C4-2B (cell line): ENCODE measurements around the gene NMD3.
"Not testable (repeated sequence)": the region's sequence is repeated elsewhere in the genome, so short reads cannot be mapped to it uniquely, and the experiment has no call there.

Experiments
- H3K27ac ChIP-seq: fragments of 450-650 bp; 2 replicates; pipeline ENCODE4 v1.5.1; 2017
- ZFX ChIP-seq: fragments of 450-650 bp; IDR thresholded peaks from 2 replicates; pipeline ENCODE4 v1.6.1; 2017
- TF ChIP-seq, protein P1 (sequence below): fragments of 450-650 bp; conservative IDR thresholded peaks from 2 replicates; pipeline ENCODE4 v1.5.1; 2017; ENCODE audit warnings: mild to moderate bottlenecking

The NMD3 gene

DNA sequence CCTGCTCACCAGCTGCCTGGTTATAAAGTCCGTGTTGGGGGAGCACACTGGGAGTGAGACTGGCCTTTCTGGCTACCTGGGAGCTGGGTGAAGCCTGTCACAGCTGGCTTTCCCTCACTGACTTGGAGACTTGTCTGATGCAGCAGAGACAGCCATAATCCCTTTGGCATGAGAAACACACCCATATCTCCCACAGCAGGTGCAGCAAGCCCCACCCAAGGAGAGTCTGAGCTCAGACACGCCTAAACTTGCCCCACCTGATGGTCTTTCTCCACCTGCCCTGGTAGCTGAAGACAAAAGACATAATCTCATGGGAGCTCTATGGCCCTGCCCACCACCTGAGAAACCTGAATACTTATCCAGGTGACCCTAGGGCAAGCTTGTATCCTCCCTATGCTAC lies 54.8 kb downstream of the NMD3 start:
- TF ChIP-seq, protein P1, sequence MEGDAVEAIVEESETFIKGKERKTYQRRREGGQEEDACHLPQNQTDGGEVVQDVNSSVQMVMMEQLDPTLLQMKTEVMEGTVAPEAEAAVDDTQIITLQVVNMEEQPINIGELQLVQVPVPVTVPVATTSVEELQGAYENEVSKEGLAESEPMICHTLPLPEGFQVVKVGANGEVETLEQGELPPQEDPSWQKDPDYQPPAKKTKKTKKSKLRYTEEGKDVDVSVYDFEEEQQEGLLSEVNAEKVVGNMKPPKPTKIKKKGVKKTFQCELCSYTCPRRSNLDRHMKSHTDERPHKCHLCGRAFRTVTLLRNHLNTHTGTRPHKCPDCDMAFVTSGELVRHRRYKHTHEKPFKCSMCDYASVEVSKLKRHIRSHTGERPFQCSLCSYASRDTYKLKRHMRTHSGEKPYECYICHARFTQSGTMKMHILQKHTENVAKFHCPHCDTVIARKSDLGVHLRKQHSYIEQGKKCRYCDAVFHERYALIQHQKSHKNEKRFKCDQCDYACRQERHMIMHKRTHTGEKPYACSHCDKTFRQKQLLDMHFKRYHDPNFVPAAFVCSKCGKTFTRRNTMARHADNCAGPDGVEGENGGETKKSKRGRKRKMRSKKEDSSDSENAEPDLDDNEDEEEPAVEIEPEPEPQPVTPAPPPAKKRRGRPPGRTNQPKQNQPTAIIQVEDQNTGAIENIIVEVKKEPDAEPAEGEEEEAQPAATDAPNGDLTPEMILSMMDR, result no peak
- no peak for TF ChIP-seq ZFX
- H3K27ac ChIP-seq, result no peak overlapping the region

DNA sequence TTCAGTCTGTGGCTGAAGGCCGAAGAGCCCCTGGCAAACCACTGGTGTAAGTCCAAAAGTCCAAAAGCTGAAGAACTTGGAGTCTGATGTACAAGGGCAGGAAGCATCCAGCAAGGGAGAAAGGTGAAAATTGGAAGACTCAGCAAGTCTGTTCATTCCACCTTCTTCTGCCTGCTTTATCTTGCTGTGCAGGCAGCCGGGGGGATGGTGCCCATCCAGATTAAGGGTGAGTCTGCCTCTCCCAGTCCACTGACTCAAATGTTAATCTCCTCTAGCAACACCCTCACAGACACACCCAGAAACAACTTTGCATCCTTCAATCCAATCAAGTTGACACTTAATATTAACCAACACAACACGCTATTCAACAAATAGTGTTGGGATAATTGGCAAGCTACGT lies 61.3 kb downstream of the NMD3 start:
- H3K27ac ChIP-seq, result not testable (repeated sequence)

DNA sequence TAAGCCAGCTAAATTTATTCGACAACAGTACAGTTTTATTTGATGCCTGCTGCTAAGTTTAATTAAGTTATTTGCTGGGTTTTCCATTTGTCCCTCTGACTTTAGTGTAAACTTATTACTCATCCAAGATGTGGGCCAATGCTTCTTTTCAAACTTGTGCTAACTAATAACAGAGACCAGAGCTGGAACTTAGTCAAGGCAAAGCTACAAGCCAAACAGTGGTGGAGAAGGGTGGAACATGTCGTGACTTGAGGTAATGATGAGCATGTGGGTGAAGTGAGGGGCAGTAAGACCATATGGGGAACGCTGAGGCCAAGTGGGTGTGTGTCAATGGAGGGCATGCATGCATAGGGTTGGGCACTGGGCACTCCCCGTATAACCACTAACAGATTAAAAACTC lies 63.9 kb downstream of the NMD3 start:
- TF ChIP-seq, protein P1, result no peak
- no peak for TF ChIP-seq ZFX
- no peak overlapping the region for H3K27ac ChIP-seq

DNA sequence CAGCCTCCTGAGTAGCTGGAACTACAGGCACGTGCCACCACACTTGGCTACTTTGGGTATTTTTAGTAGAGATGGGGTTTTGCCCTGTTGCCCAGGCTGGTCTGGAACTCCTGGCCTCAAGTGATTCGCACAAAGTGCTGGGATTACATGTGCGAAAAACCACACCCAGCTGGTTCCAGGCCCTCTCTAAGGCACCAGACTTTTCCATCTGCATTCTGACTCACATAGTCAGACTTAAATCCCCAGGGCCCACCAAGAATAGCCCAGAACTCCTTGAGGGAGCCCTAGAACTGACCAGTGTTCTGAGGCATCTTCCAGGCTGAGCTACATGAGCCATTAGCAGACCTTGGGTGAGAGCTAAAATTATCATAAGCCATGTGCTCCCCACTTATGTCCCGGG lies 68.1 kb downstream of the NMD3 start:
- H3K27ac ChIP-seq, result no peak overlapping the region
- TF ChIP-seq ZFX, result no peak
- TF ChIP-seq, protein P1, result no peak

DNA sequence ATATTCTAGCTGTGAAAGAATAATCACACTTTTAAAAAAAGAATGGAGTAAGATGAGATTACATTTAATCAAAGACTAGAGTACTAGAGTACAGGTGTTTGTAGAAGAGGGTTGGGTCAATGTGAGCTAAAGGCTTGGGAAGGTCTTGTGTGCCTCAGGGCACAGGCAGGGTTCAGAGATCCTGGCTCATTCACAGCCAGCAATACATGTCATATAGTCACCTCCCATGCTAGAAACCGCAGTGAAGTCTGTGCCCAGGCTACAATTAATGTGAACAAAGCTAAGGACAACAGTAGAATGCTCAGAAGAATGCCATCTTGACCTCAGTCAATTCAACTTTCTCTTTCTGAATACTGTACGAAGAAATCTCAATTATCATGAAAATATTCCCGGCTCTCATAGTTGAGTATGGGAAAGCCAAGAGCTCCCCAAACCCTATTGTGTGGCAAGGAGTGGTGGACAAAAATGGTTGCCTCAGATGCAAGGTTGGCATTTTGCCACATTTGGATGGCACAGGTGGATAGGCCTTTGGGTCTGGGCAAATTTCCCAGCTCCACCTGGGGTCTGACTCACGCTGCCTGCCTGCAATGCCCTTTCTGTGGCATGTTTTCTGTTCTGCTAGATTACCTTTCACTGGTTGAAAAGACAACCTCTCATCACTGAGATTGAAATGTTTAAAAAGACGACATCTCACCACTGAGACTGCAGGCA lies 70.2 kb downstream of the NMD3 start:
- no peak overlapping the region for H3K27ac ChIP-seq
- TF ChIP-seq, protein P1, result no peak
- TF ChIP-seq ZFX, result no peak

DNA sequence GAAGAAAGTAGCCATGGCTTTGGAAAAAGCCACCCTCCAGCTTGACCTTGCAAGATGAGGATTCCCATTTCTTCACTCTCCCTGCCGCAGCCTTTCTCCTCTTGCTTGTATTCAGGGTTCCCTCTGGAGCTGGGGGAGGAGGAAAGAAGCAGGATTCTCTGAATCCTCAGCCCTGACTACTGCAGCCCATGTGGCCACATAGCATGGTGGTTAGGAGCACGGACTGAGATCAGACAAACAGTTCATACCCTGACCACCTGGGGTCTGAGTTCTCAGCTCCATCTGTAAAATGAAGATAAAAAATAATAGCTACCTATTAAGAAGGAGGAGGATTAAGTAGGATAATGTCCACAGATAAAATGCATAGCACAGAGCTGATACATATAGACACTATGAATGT lies 72.3 kb downstream of the NMD3 start:
- no peak for TF ChIP-seq ZFX
- TF ChIP-seq, protein P1, result no peak
- H3K27ac ChIP-seq, result no peak overlapping the region

DNA sequence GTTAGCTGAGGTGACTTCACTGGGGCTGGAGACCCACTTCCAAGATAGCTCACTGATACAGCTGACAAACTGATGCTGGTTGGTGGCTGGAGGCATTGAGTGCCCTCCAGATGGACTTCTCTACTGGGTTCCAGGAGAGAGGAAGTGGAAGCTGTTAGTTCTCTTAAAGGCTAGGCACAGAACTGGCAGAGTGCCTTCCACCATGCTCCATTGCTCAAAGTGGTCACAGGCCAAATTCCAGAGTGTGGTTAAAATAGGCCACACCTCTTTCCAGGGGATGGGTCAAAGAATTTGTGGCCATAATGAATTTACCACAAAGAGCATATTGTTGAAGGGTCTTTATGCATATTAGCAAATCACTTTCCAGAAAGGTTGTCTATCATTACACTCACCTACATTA lies 74.2 kb downstream of the NMD3 start:
- TF ChIP-seq, protein P1, result no peak
- TF ChIP-seq ZFX, result no peak
- H3K27ac ChIP-seq, result no peak overlapping the region

DNA sequence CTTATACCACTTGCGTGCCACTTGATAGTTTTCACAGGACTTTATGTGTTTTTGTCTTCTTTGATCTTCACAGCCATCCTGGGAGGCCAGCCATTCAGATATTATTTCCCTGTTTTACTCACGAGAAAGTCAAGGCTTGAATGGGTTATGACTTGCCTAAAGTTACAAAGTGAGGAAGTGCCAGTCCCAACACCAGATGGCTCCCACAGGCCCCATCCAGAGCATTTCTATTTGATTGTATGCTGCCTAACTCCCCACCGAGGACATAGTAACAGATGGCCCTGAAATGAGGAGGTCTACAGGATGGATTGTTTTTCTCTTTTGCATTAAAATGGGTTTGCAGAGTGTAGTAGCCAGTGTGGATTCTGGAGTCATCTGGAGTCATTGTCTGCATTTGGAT lies 75.7 kb downstream of the NMD3 start:
- no peak for TF ChIP-seq ZFX
- TF ChIP-seq, protein P1, result no peak
- H3K27ac ChIP-seq, result no peak overlapping the region
